ENCODE data around the gene ATP6V1D.

ATP6V1D gene

GRCh38 chr14:67319142-67319541 is 40.5 kb downstream of the ATP6V1D start:
- peaks cover 5% of the 10 kb centered on the region for H3K4me1 Mint-ChIP-seq
- H3K27ac Mint-ChIP-seq: no peak overlapping the region
- no peaks in the 10 kb centered on the region for H3K27me3 Mint-ChIP-seq (ENCODE audit: low read depth)
- H3K4me3 Mint-ChIP-seq: no peak overlapping the region
- TF ChIP-seq CTCF (IDR thresholded peaks at IDR 0.05; ENCODE audit: unreplicated experiment in 3 of 3): no peak
- peaks cover 44% of the 10 kb centered on the region for H3K36me3 Mint-ChIP-seq (ENCODE audit: low read depth)
- H3K9me3 Mint-ChIP-seq: no peaks in the 10 kb centered on the region

GRCh38 chr14:67317822-67318221 is 41.8 kb downstream of the ATP6V1D start:
- peaks cover 53% of the 10 kb centered on the region for H3K36me3 Mint-ChIP-seq (ENCODE audit: low read depth)
- no peaks in the 10 kb centered on the region for H3K9me3 Mint-ChIP-seq
- no peak overlapping the region for H3K27ac Mint-ChIP-seq
- no peaks in the 10 kb centered on the region for H3K27me3 Mint-ChIP-seq (ENCODE audit: low read depth)
- TF ChIP-seq CTCF (IDR thresholded peaks at IDR 0.05; ENCODE audit: unreplicated experiment in 3 of 3): no peak
- H3K4me3 Mint-ChIP-seq: no peak overlapping the region
- H3K4me1 Mint-ChIP-seq: peaks cover 5% of the 10 kb centered on the region

GRCh38 chr14:67313153-67313552 is 46.5 kb downstream of the ATP6V1D start:
- no peaks in the 10 kb centered on the region for H3K9me3 Mint-ChIP-seq
- no peak overlapping the region for H3K27ac Mint-ChIP-seq
- H3K4me1 Mint-ChIP-seq: no peaks in the 10 kb centered on the region
- TF ChIP-seq CTCF (IDR thresholded peaks at IDR 0.05; ENCODE audit: unreplicated experiment in 3 of 3): no peak
- no peaks in the 10 kb centered on the region for H3K27me3 Mint-ChIP-seq (ENCODE audit: low read depth)
- peaks cover 40% of the 10 kb centered on the region for H3K36me3 Mint-ChIP-seq (ENCODE audit: low read depth)
- no peak overlapping the region for H3K4me3 Mint-ChIP-seq

GRCh38 chr14:67311868-67312267 is 47.7 kb downstream of the ATP6V1D start:
- Mint-ChIP-seq H3K27ac (no peak overlapping the region), H3K4me1 (no peaks in the 10 kb centered on the region), H3K36me3 (ENCODE audit: low read depth) (peaks cover 36% of the 10 kb centered on the region), H3K4me3 (no peak overlapping the region), H3K9me3 (no peaks in the 10 kb centered on the region), H3K27me3 (ENCODE audit: low read depth) (no peaks in the 10 kb centered on the region)
- no peak for TF ChIP-seq CTCF (IDR thresholded peaks at IDR 0.05; ENCODE audit: unreplicated experiment in 3 of 3)
